ENCODE results near the gene AVPR2.

GRCh38 chrX:153944140-153944799 is 39.8 kb downstream of the AVPR2 start, which contains the start of gene RENBP:
- TF ChIP-seq CTCF (conservative IDR thresholded peaks at IDR 0.05) (no peak), ZFX (IDR thresholded peaks at IDR 0.05) (no peak)

Data from C4-2B (cell line).